HG03521 (cell line): ENCODE data around the gene DPP10.

Experiments
- ATAC-seq: cut with Tn5 transposase; IDR thresholded peaks from one replicate; pipeline ENCODE4 v1.9.1; 2021; ENCODE audit warnings: mild to moderate bottlenecking, moderate library complexity; ENCODE audit not compliant: unreplicated experiment

DPP10 gene

GRCh38 chr2:115533081-115533480 lies 1090.6 kb downstream of the DPP10 start:
- no peak for ATAC-seq

GRCh38 chr2:115541814-115542213 lies 1099.4 kb downstream of the DPP10 start:
- ATAC-seq, result no peak

- no peak for ATAC-seq
These were observed 1099.9 kb downstream of the DPP10 start for GRCh38 chr2:115542331-115542730.

GRCh38 chr2:115543024-115543423 lies 1100.6 kb downstream of the DPP10 start:
- ATAC-seq, result no peak

- no peak for ATAC-seq
These were observed 1101.0 kb downstream of the DPP10 start for GRCh38 chr2:115543461-115543860.

- ATAC-seq, result no peak
These were observed 1107.2 kb downstream of the DPP10 start for GRCh38 chr2:115549611-115550130.

- ATAC-seq, result no peak
These were observed 1110.3 kb downstream of the DPP10 start for GRCh38 chr2:115552726-115553125.

- ATAC-seq, result no peak
These were observed 1111.7 kb downstream of the DPP10 start for GRCh38 chr2:115554153-115554552.

GRCh38 chr2:115558725-115559124 lies 1116.3 kb downstream of the DPP10 start:
- no peak for ATAC-seq

- no peak for ATAC-seq
These were observed 1118.2 kb downstream of the DPP10 start for GRCh38 chr2:115560666-115561065.

- no peak for ATAC-seq
These were observed 1126.2 kb downstream of the DPP10 start for GRCh38 chr2:115568643-115569042.

GRCh38 chr2:115569547-115569946 lies 1127.1 kb downstream of the DPP10 start:
- ATAC-seq, result no peak

GRCh38 chr2:115572746-115573145 lies 1130.3 kb downstream of the DPP10 start:
- no peak for ATAC-seq

- no peak for ATAC-seq
These were observed 1131.3 kb downstream of the DPP10 start for GRCh38 chr2:115573756-115574155.

GRCh38 chr2:115574667-115575066 lies 1132.2 kb downstream of the DPP10 start:
- ATAC-seq, result no peak

GRCh38 chr2:115580784-115581183 lies 1138.3 kb downstream of the DPP10 start:
- ATAC-seq, result no peak

- ATAC-seq, result no peak
These were observed 1142.1 kb downstream of the DPP10 start for GRCh38 chr2:115584507-115584906.

GRCh38 chr2:115596659-115597375 lies 1154.4 kb downstream of the DPP10 start:
- no peak for ATAC-seq

- no peak for ATAC-seq
These were observed 1160.8 kb downstream of the DPP10 start for GRCh38 chr2:115603285-115603684.

- no peak for ATAC-seq
These were observed 1163.9 kb downstream of the DPP10 start for GRCh38 chr2:115606350-115606749.

GRCh38 chr2:115609978-115610377 lies 1167.5 kb downstream of the DPP10 start:
- no peak for ATAC-seq

GRCh38 chr2:115610888-115611287 lies 1168.4 kb downstream of the DPP10 start:
- no peak for ATAC-seq

GRCh38 chr2:115624332-115624731 lies 1181.9 kb downstream of the DPP10 start:
- no peak for ATAC-seq
